GM23338 (cell line): Measurements from ENCODE around the gene CTNND2.

Source experiments
- CREB1 ChIP-seq: fragments of 250-450 bp; sonication (Bioruptor Pico); IDR thresholded peaks from 2 replicates; pipeline ENCODE4 v1.5.0; 2020; ENCODE audit warnings: low read depth, mild to moderate bottlenecking, moderate library complexity
- EZH2 ChIP-seq: fragments of 200-600 bp; sonication (generic); IDR thresholded peaks from one replicate; pipeline ENCODE4 v1.8.0; 2017; ENCODE audit warnings: antibody characterized with exemption, mild to moderate bottlenecking, low read depth; ENCODE audit not compliant: unreplicated experiment
- EZH2phosphoT487 ChIP-seq: fragments of 200-600 bp; sonication (generic); IDR thresholded peaks from one replicate; pipeline ENCODE4 v1.8.1; 2018; ENCODE audit warnings: antibody characterized with exemption; ENCODE audit not compliant: unreplicated experiment
- JUNB ChIP-seq: IDR thresholded peaks from one replicate; pipeline ENCODE4 v1.6.1; 2016; ENCODE audit warnings: antibody characterized with exemption; ENCODE audit not compliant: unreplicated experiment
- NANOG ChIP-seq: IDR thresholded peaks from 2 replicates; pipeline ENCODE4 v1.6.1; 2016; ENCODE audit warnings: antibody characterized with exemption, borderline replicate concordance
- POLR2AphosphoS5 ChIP-seq: IDR thresholded peaks from 2 replicates; pipeline ENCODE4 v1.6.1; 2016; ENCODE audit warnings: antibody characterized with exemption, low read depth
- STAT1 ChIP-seq: IDR thresholded peaks from one replicate; pipeline ENCODE4 v1.6.1; 2016; ENCODE audit warnings: antibody characterized with exemption; ENCODE audit not compliant: unreplicated experiment
- ZNF331 ChIP-seq: fragments of 250-450 bp; sonication (Bioruptor Pico); IDR thresholded peaks from 2 replicates; pipeline ENCODE4 v1.5.0; 2020; ENCODE audit warnings: low read depth, mild to moderate bottlenecking, moderate library complexity
- TF ChIP-seq, protein P1 (sequence below), 2 experiments: fragments of 200-600 bp in 1 of 2; sonication (generic) in 1 of 2; conservative IDR thresholded peaks; 2 replicates each; pipeline versions ENCODE4 v1.5.1 to v1.6.1; 2016 to 2017; ENCODE audit warnings: antibody characterized with exemption in 2 of 2, low read depth in 2 of 2, mild to moderate bottlenecking in 2 of 2, moderate library complexity in 1 of 2
- TF ChIP-seq, protein P2 (sequence below): IDR thresholded peaks from one replicate; pipeline ENCODE4 v1.6.1; 2018; ENCODE audit warnings: antibody characterized with exemption; ENCODE audit not compliant: unreplicated experiment
- TF ChIP-seq, protein P3 (sequence below): fragments of 250-450 bp; sonication (Bioruptor Pico); IDR thresholded peaks from 2 replicates; pipeline ENCODE4 v1.5.0; 2020; ENCODE audit warnings: mild to moderate bottlenecking, moderate library complexity
- TF ChIP-seq, protein P4 (sequence below): IDR thresholded peaks from 2 replicates; pipeline ENCODE4 v1.6.1; 2016; ENCODE audit warnings: antibody characterized with exemption

DNA sequence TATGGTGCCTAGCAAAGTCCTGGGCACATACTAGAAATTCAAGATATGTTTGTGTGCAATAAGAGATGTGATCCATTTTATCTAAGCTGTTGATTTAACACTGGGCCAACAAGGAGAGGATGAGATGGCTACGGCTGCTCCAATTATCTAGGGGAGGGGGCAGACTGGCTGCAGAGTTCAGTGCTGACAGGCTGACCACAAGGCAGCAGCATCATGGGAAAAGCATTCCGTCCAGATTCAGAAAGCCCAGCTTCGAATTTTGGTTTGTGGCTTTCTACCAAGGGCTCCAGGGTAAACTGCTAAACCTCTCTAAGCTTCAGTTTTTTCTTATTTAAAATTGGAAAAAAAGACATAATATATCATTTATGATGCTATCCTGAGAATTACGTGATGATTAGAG lies 758.1 kb downstream of the CTNND2 start:
- TF ChIP-seq, protein P1, sequence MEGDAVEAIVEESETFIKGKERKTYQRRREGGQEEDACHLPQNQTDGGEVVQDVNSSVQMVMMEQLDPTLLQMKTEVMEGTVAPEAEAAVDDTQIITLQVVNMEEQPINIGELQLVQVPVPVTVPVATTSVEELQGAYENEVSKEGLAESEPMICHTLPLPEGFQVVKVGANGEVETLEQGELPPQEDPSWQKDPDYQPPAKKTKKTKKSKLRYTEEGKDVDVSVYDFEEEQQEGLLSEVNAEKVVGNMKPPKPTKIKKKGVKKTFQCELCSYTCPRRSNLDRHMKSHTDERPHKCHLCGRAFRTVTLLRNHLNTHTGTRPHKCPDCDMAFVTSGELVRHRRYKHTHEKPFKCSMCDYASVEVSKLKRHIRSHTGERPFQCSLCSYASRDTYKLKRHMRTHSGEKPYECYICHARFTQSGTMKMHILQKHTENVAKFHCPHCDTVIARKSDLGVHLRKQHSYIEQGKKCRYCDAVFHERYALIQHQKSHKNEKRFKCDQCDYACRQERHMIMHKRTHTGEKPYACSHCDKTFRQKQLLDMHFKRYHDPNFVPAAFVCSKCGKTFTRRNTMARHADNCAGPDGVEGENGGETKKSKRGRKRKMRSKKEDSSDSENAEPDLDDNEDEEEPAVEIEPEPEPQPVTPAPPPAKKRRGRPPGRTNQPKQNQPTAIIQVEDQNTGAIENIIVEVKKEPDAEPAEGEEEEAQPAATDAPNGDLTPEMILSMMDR (conservative IDR thresholded peaks at IDR 0.05; ENCODE audit: low read depth in 2 of 2), result no peak
- TF ChIP-seq ZNF331 (CRISPR knock-in tag), result no peak
- no peak for TF ChIP-seq EZH2
- no peak for TF ChIP-seq POLR2AphosphoS5
- TF ChIP-seq NANOG, result no peak
- TF ChIP-seq, protein P2, sequence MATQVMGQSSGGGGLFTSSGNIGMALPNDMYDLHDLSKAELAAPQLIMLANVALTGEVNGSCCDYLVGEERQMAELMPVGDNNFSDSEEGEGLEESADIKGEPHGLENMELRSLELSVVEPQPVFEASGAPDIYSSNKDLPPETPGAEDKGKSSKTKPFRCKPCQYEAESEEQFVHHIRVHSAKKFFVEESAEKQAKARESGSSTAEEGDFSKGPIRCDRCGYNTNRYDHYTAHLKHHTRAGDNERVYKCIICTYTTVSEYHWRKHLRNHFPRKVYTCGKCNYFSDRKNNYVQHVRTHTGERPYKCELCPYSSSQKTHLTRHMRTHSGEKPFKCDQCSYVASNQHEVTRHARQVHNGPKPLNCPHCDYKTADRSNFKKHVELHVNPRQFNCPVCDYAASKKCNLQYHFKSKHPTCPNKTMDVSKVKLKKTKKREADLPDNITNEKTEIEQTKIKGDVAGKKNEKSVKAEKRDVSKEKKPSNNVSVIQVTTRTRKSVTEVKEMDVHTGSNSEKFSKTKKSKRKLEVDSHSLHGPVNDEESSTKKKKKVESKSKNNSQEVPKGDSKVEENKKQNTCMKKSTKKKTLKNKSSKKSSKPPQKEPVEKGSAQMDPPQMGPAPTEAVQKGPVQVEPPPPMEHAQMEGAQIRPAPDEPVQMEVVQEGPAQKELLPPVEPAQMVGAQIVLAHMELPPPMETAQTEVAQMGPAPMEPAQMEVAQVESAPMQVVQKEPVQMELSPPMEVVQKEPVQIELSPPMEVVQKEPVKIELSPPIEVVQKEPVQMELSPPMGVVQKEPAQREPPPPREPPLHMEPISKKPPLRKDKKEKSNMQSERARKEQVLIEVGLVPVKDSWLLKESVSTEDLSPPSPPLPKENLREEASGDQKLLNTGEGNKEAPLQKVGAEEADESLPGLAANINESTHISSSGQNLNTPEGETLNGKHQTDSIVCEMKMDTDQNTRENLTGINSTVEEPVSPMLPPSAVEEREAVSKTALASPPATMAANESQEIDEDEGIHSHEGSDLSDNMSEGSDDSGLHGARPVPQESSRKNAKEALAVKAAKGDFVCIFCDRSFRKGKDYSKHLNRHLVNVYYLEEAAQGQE, result no peak
- TF ChIP-seq STAT1, result no peak
- TF ChIP-seq EZH2phosphoT487, result no peak
- TF ChIP-seq, protein P3, sequence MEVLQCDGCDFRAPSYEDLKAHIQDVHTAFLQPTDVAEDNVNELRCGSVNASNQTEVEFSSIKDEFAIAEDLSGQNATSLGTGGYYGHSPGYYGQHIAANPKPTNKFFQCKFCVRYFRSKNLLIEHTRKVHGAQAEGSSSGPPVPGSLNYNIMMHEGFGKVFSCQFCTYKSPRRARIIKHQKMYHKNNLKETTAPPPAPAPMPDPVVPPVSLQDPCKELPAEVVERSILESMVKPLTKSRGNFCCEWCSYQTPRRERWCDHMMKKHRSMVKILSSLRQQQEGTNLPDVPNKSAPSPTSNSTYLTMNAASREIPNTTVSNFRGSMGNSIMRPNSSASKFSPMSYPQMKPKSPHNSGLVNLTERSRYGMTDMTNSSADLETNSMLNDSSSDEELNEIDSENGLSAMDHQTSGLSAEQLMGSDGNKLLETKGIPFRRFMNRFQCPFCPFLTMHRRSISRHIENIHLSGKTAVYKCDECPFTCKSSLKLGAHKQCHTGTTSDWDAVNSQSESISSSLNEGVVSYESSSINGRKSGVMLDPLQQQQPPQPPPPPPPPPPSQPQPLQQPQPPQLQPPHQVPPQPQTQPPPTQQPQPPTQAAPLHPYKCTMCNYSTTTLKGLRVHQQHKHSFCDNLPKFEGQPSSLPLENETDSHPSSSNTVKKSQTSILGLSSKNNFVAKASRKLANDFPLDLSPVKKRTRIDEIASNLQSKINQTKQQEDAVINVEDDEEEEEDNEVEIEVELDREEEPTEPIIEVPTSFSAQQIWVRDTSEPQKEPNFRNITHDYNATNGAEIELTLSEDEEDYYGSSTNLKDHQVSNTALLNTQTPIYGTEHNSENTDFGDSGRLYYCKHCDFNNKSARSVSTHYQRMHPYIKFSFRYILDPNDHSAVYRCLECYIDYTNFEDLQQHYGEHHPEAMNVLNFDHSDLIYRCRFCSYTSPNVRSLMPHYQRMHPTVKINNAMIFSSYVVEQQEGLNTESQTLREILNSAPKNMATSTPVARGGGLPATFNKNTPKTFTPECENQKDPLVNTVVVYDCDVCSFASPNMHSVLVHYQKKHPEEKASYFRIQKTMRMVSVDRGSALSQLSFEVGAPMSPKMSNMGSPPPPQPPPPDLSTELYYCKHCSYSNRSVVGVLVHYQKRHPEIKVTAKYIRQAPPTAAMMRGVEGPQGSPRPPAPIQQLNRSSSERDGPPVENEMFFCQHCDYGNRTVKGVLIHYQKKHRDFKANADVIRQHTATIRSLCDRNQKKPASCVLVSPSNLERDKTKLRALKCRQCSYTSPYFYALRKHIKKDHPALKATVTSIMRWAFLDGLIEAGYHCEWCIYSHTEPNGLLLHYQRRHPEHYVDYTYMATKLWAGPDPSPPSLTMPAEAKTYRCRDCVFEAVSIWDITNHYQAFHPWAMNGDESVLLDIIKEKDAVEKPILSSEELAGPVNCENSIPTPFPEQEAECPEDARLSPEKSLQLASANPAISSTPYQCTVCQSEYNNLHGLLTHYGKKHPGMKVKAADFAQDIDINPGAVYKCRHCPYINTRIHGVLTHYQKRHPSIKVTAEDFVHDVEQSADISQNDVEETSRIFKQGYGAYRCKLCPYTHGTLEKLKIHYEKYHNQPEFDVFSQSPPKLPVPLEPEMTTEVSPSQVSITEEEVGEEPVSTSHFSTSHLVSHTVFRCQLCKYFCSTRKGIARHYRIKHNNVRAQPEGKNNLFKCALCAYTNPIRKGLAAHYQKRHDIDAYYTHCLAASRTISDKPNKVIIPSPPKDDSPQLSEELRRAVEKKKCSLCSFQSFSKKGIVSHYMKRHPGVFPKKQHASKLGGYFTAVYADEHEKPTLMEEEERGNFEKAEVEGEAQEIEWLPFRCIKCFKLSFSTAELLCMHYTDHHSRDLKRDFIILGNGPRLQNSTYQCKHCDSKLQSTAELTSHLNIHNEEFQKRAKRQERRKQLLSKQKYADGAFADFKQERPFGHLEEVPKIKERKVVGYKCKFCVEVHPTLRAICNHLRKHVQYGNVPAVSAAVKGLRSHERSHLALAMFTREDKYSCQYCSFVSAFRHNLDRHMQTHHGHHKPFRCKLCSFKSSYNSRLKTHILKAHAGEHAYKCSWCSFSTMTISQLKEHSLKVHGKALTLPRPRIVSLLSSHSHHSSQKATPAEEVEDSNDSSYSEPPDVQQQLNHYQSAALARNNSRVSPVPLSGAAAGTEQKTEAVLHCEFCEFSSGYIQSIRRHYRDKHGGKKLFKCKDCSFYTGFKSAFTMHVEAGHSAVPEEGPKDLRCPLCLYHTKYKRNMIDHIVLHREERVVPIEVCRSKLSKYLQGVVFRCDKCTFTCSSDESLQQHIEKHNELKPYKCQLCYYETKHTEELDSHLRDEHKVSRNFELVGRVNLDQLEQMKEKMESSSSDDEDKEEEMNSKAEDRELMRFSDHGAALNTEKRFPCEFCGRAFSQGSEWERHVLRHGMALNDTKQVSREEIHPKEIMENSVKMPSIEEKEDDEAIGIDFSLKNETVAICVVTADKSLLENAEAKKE, result no peak
- TF ChIP-seq, protein P4, sequence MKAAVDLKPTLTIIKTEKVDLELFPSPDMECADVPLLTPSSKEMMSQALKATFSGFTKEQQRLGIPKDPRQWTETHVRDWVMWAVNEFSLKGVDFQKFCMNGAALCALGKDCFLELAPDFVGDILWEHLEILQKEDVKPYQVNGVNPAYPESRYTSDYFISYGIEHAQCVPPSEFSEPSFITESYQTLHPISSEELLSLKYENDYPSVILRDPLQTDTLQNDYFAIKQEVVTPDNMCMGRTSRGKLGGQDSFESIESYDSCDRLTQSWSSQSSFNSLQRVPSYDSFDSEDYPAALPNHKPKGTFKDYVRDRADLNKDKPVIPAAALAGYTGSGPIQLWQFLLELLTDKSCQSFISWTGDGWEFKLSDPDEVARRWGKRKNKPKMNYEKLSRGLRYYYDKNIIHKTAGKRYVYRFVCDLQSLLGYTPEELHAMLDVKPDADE, result no peak
- TF ChIP-seq CREB1, result no peak
- no peak for TF ChIP-seq JUNB
